Urinary bladder (tissue), 4 donors: Measurements from ENCODE around the gene KSR2. TPM values are rescaled to one million over a fixed set of nuclear protein-coding genes. Genes with fewer than 3 reads are reported as not detected.

Experiments used
- DNase-seq: peaks from one replicate; pipeline ENCODE4 v3.0.0-alpha.2; 2015; ENCODE audit errors: extremely low spot score
- H3K27ac ChIP-seq: one replicate; pipeline ENCODE4 v1.5.1; 2013; ENCODE audit warnings: low read depth, mild to moderate bottlenecking, moderate library complexity
- H3K36me3 ChIP-seq: one replicate; pipeline ENCODE4 v1.6.1; 2013; ENCODE audit warnings: mild to moderate bottlenecking, moderate library complexity; ENCODE audit not compliant: insufficient read depth
- H3K4me1 ChIP-seq: one replicate; pipeline ENCODE4 v1.6.1; 2013; ENCODE audit warnings: mild to moderate bottlenecking, moderate library complexity; ENCODE audit not compliant: insufficient read depth
- H3K4me3 ChIP-seq: one replicate; pipeline ENCODE4 v1.5.1; 2013; ENCODE audit warnings: low read depth, low read length
- WGBS: extraction: QIAGEN DNeasy Blood & Tissue Kit; methylation state at CpG from one replicate; pipeline ENCODE4 v1.1.7; 2013; 5-methylcytosine and 5-hydroxymethylcytosine counted together
- polyA plus RNA-seq: library from polyadenylated mRNA; stranded (reverse); fragments of 200-250 nt; gene quantifications from one replicate; pipeline ENCODE4 v1.2.3, GENCODE V29; 2013
- total RNA-seq: library from RNA; depleted of rRNA; stranded (reverse); fragments of >200 nt; gene quantifications from one replicate; pipeline ENCODE4 v1.2.3, GENCODE V29; 2014
- donor health status: healthy with polysubstance abuse.
- donor health status: healthy.

The KSR2 gene
- total and polyA plus RNA-seq, 2 donors, result 0.05 to 0.32 TPM

DNA sequence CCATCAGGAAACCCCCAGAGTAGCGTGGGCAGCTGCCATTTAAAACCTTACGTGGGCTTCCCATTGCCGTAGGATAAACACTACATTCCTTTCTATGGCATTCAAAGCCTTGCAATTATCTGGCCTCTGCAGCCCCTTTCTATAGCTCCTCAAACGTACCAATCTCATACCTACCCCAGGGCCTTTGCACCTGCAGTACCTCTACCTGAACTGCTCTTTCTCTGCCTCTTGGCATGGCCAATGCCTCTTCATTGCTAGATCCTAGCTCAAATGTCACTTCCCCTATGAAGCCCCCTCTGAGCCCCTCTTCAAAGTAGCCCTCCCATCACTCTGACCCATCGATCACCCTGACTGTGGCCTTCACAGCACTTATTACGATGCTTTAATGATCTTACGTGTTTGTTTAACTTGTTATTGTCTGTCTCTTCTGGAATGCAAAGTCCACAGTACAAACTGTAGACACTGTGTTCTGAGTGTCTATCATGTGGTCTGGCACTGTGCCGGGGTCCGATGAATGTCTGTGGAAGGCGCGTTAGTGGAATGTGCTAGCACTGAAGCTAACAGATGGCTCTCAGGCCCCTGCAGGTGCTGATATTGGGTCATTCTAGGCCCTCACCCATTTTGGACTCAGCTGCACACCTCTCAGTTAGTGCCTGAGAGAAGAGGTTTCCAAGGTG, 450.1 kb downstream of the KSR2 start:
- no peaks in the 10 kb centered on the region for H3K36me3 ChIP-seq
- 78% methylated on average over 11 of the region's 11 CpGs for WGBS
- H3K27ac ChIP-seq, result no peak overlapping the region
- no peak for DNase-seq
- H3K4me1 ChIP-seq, result no peaks in the 10 kb centered on the region
- H3K4me3 ChIP-seq, result no peak overlapping the region

DNA sequence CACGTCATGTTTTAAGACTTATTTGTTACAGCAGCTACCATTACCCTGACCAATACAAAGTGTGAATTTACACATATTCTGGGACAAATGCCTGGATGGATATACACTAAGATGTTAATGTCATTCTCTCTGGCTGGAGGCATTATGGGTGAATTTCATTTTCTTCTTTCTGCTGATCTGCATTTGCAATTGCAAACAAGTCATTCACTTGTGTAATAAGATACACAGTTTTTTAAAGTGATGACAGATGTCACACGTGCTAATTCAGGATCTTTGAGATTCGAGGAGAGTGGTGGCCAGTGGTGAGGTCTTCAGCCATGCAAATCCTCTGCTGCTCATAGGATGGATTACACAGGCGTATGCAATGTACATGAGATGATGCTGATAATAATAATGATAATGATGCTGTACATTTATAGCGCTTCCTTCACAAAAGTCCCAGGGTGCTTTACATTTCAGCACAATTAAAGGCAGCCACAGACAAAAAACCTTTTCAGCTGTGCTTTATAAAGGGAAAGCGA, 451.5 kb downstream of the KSR2 start:
- DNase-seq, result no peak
- Histone ChIP-seq H3K4me1 (no peaks in the 10 kb centered on the region), H3K36me3 (no peaks in the 10 kb centered on the region), H3K4me3 (no peak overlapping the region), H3K27ac (no peak overlapping the region)
- 75% methylated on average over 6 of the region's 6 CpGs for WGBS

DNA sequence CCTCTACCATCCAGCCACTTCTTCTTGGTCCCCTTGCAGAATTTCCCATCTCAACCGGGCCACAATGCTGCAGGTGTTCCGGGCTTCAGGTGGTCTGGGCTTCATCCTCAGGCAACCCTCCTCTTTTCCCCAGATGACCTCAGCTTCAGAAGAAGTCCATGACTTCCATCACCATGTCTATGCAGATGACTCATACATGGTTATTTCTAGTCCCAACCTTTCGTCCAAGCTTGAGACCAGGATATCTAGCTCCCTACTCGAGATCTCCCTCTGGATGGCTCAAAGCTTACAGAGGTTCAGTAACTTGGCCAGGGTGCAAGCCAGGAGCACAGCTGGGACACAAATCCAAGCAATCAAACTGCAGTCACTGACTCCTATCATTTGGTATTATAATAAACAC, 452.8 kb downstream of the KSR2 start:
- H3K27ac ChIP-seq, result no peak overlapping the region
- no peaks in the 10 kb centered on the region for H3K4me1 ChIP-seq
- 77% methylated on average over 4 of the region's 4 CpGs for WGBS
- DNase-seq, result no peak
- no peak overlapping the region for H3K4me3 ChIP-seq
- no peaks in the 10 kb centered on the region for H3K36me3 ChIP-seq

DNA sequence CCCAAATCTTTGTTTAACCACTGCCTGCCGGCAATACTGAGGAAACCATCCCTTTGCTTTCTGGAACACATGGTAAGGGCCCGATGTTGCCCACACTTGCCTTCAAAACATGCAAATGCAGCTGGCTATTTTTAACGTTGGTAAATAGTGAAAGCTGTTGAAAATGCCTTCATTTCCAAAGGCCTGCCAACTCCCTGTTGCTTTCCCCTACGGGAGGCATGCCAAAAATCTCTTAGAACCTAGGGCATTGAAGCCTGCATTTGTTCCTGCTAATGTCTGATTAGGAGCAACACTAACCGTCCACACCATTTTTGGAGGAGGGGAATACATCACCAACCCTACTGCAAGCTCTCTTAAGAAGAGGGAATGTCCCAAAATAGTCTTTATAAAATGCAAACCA, 454.8 kb downstream of the KSR2 start:
- WGBS, result 28% methylated on average over 5 of the region's 5 CpGs
- H3K27ac ChIP-seq, result no peak overlapping the region
- no peak overlapping the region for H3K4me3 ChIP-seq
- no peaks in the 10 kb centered on the region for H3K36me3 ChIP-seq
- H3K4me1 ChIP-seq, result no peaks in the 10 kb centered on the region
- DNase-seq, result no peak

DNA sequence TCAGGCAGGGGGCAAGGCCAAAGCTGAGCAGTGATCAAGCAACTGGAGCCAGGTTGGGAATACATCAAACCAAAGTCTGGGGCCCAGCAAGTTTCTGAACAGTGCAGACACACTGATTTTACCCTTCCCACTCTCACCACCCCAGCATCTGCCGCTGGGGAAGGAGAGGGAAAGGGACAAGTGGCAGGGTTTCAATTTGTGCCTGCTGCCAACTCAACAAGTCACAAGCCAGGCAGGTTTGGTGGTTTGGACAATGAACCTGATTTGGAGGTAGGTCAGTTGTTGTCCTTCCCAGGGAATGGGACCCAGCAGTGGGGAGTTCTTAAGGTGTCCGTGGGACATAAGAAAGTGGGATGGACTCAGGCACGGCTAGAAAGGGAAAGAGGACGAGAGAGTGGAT, 455.4 kb downstream of the KSR2 start:
- Histone ChIP-seq H3K27ac (no peak overlapping the region), H3K4me1 (no peaks in the 10 kb centered on the region), H3K4me3 (no peak overlapping the region), H3K36me3 (no peaks in the 10 kb centered on the region)
- DNase-seq, result no peak
- WGBS, result 77% methylated on average over 4 of the region's 4 CpGs

DNA sequence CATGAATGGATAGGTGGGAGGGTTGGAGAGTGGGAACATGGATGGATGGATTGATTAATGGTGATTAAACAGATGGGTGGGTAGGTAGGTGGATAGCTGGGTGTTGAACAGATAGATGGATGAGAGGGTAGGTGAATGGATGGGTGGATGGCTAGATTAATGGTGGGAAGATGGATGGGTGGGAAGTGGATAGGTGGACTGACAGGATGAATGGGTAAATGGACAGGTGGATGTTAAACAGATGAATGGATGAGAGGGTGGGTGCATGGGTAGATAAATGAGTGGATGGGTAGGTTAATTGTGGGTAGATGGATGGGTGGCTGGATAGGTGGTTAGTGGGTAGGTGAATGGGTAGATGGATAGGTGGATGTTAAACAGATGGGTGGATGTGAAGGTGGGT, 460.3 kb downstream of the KSR2 start:
- no peak overlapping the region for H3K27ac ChIP-seq
- DNase-seq, result no peak
- no peaks in the 10 kb centered on the region for H3K4me1 ChIP-seq
- no peaks in the 10 kb centered on the region for H3K36me3 ChIP-seq
- H3K4me3 ChIP-seq, result no peak overlapping the region

DNA sequence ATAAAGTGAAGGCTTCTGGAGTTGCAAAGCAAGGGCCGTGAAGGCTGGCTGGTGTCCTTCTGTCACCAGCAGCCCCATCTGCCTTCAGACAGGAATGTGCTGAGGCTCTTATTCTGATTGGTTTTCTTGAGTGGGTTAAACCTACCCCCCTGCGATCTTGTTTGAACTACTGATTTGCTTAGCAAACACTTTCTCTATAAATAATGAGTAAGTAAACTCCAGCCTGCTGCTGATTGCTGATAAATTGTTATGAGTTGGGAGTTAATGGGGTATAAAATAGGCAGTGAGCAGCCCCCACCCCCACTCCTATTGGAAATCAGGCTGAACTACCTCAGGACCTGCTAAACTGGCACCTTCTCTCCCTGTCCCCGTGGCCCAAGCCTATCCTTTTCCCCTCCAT, 461.2 kb downstream of the KSR2 start:
- no peak for DNase-seq
- WGBS, result 30% methylated on average over 3 of the region's 3 CpGs
- H3K36me3 ChIP-seq, result no peaks in the 10 kb centered on the region
- no peak overlapping the region for H3K27ac ChIP-seq
- H3K4me1 ChIP-seq, result no peaks in the 10 kb centered on the region
- no peak overlapping the region for H3K4me3 ChIP-seq

DNA sequence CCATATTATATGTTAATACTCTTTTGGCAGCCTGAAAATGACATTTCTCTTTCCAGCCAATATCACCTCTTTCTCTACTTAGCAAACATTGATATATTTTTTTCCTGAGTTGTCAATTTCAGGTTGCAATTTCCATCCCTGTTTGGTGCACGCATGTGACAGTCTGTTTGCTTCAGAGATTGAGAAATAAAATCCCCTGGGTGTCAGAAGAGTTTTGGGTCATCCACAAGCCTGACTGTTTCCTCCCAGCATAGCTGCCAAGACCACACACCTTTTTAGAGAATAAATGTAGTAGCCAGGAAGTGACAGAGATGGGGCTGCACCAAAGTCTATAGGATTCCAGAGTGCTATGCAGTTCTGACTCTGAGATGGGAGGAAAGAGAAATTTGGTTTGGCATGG, 462.5 kb downstream of the KSR2 start:
- 76% methylated on average over 1 of the region's 1 CpG for WGBS
- no peak overlapping the region for H3K4me3 ChIP-seq
- H3K27ac ChIP-seq, result no peak overlapping the region
- H3K4me1 ChIP-seq, result no peaks in the 10 kb centered on the region
- DNase-seq, result no peak
- H3K36me3 ChIP-seq, result no peaks in the 10 kb centered on the region

DNA sequence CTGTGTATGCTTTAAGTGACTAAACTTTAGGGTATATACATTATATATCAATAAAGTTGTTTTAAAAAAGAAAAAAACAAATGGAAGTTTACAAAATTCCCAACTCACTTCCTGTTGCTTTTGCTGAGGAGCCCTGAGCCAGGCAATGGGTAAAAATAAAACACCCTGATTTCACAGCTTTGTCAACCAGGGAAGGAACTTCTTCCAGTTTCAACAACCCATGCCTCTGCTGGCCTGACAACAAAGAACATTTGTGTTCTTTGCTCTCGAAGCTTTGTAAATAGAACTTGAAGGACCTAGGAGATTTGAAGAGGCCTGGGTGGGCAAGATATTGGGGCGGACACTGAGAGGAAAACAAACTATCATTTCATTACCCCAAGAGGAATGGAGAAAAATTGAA, 466.2 kb downstream of the KSR2 start:
- WGBS, result 64% methylated on average over 2 of the region's 2 CpGs
- H3K36me3 ChIP-seq, result no peaks in the 10 kb centered on the region

DNA sequence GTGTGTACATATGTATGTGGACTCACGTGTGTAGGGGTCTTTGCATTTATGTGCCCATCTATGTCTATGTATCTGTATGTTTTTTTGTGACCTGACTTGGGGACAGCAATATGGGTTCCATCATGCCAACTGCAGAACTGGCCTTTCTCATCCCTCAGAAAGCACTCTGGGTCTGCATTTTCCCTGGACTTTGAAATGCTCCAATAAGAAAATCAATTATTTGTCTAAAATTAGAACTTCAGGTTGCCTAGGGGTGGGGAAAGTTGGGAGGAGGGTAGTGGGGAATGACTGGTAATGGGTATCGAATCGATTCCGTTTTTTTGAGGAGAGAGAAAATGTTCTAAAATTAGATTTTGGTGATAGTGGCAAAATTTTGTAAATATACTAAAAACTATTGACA, 466.6 kb downstream of the KSR2 start:
- DNase-seq, result no peak
- 93% methylated on average over 4 of the region's 4 CpGs for WGBS
- no peaks in the 10 kb centered on the region for H3K36me3 ChIP-seq

More for the DNA sequence above, 466.2 kb downstream of the KSR2 start:
- DNase-seq, result no peak
- Histone ChIP-seq H3K4me1 (no peaks in the 10 kb centered on the region), H3K27ac (no peak overlapping the region), H3K4me3 (no peak overlapping the region)

DNA sequence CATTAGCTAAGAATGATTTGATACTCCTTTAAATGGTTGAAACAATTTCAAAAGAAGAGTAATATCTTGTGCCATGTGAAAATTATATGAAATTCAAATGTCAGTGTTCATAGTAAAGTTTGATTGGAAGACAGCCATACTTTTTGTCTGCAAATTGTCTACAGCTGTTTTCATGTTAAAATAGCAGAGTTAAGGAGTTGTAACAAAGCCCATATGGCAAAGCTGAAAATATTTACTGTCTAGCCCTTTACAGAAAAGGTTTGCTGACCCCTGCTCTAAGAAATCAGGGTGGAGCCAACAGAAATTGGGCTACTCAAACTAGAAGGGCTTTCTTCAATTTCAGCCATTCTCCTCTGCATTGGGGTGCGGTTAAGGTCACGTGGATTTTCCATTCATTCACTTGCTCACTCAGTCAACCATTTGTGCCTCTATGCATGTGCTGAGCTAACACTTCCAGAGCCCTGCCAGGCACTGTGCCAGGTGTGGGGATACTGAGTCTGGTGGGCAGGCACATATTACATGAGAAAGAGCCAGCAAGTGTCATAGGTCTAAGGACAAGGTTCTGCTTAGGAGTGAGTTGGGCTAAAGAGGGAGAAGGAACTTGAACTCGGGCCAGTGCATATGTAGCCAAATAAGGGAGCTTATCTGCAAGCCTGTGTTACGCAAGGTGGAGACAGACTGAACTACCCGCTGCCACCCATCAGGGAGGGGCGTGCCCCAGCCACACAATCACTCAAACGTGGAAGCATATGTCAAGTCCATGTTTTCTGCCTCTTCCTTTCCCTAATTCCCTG, 467.5 kb downstream of the KSR2 start:
- Histone ChIP-seq H3K36me3 (no peaks in the 10 kb centered on the region), H3K27ac (no peak overlapping the region), H3K4me3 (no peak overlapping the region), H3K4me1 (no peaks in the 10 kb centered on the region)
- 63% methylated on average over 7 of the region's 7 CpGs for WGBS
- DNase-seq, result no peak

More for the DNA sequence above, 466.6 kb downstream of the KSR2 start:
- H3K4me3 ChIP-seq, result no peak overlapping the region
- H3K27ac ChIP-seq, result no peak overlapping the region
- H3K4me1 ChIP-seq, result no peaks in the 10 kb centered on the region

DNA sequence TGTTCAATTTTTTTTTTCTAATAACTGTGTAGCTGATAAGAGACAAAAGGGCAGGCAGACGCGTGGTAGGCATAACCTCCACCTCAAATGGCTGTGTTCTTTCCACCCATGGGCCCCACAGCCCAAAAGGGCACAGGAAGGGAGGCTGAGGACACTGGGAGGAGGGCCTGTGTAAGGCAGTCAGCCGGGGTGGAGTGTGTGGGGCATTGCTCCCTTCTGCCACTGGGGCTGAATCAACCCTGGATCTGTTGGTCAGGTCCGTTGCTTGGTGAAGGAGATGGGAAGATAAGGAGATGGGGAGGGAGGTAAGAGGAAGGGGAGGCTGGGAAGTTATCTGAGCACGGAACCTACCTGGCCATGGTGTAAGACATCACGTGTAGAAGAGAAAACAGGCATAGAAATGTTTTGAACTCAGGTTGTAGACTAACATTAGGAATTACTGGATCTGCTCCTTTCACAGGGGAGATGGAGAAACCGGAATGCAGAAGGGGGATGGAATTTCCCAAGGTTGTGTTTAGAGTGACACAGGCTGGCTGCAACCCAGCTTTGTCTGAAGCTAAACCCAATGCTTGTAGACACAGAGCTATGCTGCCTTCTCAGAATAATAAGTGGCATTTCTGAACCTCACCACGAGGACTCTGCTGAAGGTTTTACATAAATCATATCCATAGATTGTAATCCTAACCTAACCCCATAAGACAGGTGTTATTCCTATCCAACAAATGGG, 468.9 kb downstream of the KSR2 start:
- 52% methylated on average over 8 of the region's 8 CpGs for WGBS
- no peak for DNase-seq
- Histone ChIP-seq H3K27ac (no peak overlapping the region), H3K4me1 (no peaks in the 10 kb centered on the region), H3K4me3 (no peak overlapping the region), H3K36me3 (no peaks in the 10 kb centered on the region)

DNA sequence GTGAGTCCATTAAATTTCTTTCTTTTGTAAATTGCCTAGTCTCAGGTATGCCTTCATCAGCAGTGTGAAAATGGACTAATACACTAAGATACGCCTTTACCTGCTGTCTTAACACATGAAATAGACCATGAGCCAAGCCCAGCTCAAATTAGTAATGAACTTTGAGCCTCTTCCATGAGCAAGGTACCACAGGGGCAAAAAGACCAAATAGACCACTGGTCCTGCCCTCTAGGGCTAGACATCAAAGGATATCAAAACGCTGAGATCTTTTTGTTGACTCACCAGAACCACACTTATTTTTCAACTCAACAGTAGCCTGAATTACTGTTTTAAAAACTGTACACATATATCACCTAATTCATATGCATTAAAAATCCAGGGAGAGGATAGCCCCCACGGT, 469.9 kb downstream of the KSR2 start:
- Histone ChIP-seq H3K4me1 (no peaks in the 10 kb centered on the region), H3K36me3 (no peaks in the 10 kb centered on the region), H3K27ac (no peak overlapping the region), H3K4me3 (no peak overlapping the region)
- 56% methylated on average over 3 of the region's 3 CpGs for WGBS
- no peak for DNase-seq

DNA sequence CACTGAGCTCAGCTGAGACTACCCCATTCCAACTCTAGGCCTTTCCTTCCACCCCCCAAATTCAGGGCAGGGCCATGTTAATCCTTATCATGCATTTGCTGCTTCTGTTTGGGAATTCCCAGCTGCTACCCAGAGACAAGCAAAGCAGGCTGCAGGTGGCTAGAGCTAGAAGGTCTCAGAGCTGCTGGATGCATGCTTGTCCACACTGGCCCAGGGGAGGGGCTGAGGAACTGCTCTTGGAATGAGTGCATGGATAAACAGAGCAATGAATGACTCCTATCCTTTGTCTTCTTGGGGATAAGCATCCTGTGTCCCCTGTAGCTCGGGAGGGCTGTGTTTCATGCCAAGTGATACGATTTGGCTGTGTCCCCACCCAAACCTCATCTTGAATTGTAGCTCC, 470.5 kb downstream of the KSR2 start:
- Histone ChIP-seq H3K4me1 (no peaks in the 10 kb centered on the region), H3K4me3 (no peak overlapping the region), H3K36me3 (no peaks in the 10 kb centered on the region), H3K27ac (no peak overlapping the region)
- no peak for DNase-seq
- WGBS, result 56% methylated on average over 2 of the region's 2 CpGs
